HTR-8/SVneo (cell line): ENCODE results near the gene PKN3.

Source experiments
- DNase-seq: peaks from one replicate; pipeline ENCODE4 v3.0.0; 2011; ENCODE audit warnings: low spot score, mixed read lengths; ENCODE audit not compliant: insufficient read length
- FAIRE-seq: peaks from 2 replicates; lab custom pipeline; 2011; peaks lifted over from hg19 to GRCh38; lab: Jason Lieb, UNC

Gene PKN3

GRCh38 chr9:128729766-128730517 is 27.6 kb downstream of the PKN3 start:
- FAIRE-seq = no peak
- no peak for DNase-seq

GRCh38 chr9:128731093-128731492 is 28.8 kb downstream of the PKN3 start:
- DNase-seq = no peak
- FAIRE-seq = no peak

- no peak for DNase-seq
- no peak for FAIRE-seq
Observed at GRCh38 chr9:128731691-128732090, 29.4 kb downstream of the PKN3 start.

GRCh38 chr9:128732576-128732975 is 30.3 kb downstream of the PKN3 start:
- FAIRE-seq (no peak), DNase-seq (no peak)

GRCh38 chr9:128733256-128733655 is 31.0 kb downstream of the PKN3 start:
- no peak for FAIRE-seq

GRCh38 chr9:128735373-128735772 is 33.1 kb downstream of the PKN3 start:
- DNase-seq (no peak), FAIRE-seq (no peak)

More at GRCh38 chr9:128733256-128733655, 31.0 kb downstream of the PKN3 start:
- DNase-seq = peak; percentile 80

- no peak for FAIRE-seq
- DNase-seq = no peak
Observed at GRCh38 chr9:128742401-128742800, 40.1 kb downstream of the PKN3 start.

- FAIRE-seq (no peak), DNase-seq (no peak)
Observed at GRCh38 chr9:128743421-128743820, 41.1 kb downstream of the PKN3 start.

- FAIRE-seq (no peak), DNase-seq (no peak)
Observed at GRCh38 chr9:128747241-128747640, 44.9 kb downstream of the PKN3 start.

- FAIRE-seq (no peak), DNase-seq (no peak)
Observed at GRCh38 chr9:128750926-128751595, 48.8 kb downstream of the PKN3 start.

GRCh38 chr9:128753627-128754026 is 51.3 kb downstream of the PKN3 start:
- DNase-seq (no peak), FAIRE-seq (no peak)

- FAIRE-seq = no peak
- no peak for DNase-seq
Observed at GRCh38 chr9:128757602-128758001, 55.3 kb downstream of the PKN3 start.

GRCh38 chr9:128762671-128763449 is 60.6 kb downstream of the PKN3 start:
- DNase-seq = no peak
- FAIRE-seq = no peak

- FAIRE-seq = no peak
- no peak for DNase-seq
Observed at GRCh38 chr9:128764361-128764760, 62.1 kb downstream of the PKN3 start.

GRCh38 chr9:128765499-128765898 is 63.2 kb downstream of the PKN3 start:
- FAIRE-seq (no peak), DNase-seq (no peak)

GRCh38 chr9:128768606-128769005 is 66.3 kb downstream of the PKN3 start:
- DNase-seq = no peak
- no peak for FAIRE-seq
